Thymus (tissue), 11 donors: ENCODE measurements around the gene SMAD1. TPM values are rescaled to one million over a fixed set of nuclear protein-coding genes. Genes with fewer than 3 reads are reported as not detected.

ENCODE experiments used
- DNase-seq, 9 donors: peaks; one replicate each; pipeline ENCODE4 v3.0.0-alpha.2; 2013; ENCODE audit warnings: low spot score in 9 of 9, low read depth in 6 of 9, missing footprints in 1 of 9
- H3K27ac ChIP-seq, 2 donors: one replicate each; pipeline ENCODE4 v1.5.1; 2013; ENCODE audit warnings: control low read depth in 1 of 2, low read depth in 1 of 2, low read length in 1 of 2, mild to moderate bottlenecking in 1 of 2, moderate library complexity in 1 of 2
- H3K27me3 ChIP-seq, 2 donors: one replicate each; pipeline ENCODE4 v1.5.1; 2013; ENCODE audit warnings: low read length in 1 of 2; ENCODE audit not compliant: control insufficient read depth in 2 of 2, insufficient read depth in 1 of 2
- H3K36me3 ChIP-seq, 2 donors: one replicate each; pipeline ENCODE4 v1.5.1; 2013; ENCODE audit warnings: low read length in 1 of 2, mild to moderate bottlenecking in 1 of 2, moderate library complexity in 1 of 2; ENCODE audit not compliant: control insufficient read depth in 2 of 2, insufficient read depth in 2 of 2
- H3K4me1 ChIP-seq, 2 donors: one replicate each; pipeline ENCODE4 v1.5.1; 2013; ENCODE audit warnings: low read length in 2 of 2; ENCODE audit not compliant: control insufficient read depth in 2 of 2, insufficient read depth in 2 of 2
- H3K4me3 ChIP-seq, 2 donors: one replicate each; pipeline ENCODE4 v1.5.1; 2013; ENCODE audit warnings: low read length in 2 of 2, control low read depth in 1 of 2, mild to moderate bottlenecking in 1 of 2
- H3K9me3 ChIP-seq, 2 donors: one replicate each; pipeline ENCODE4 v1.5.1; 2013; ENCODE audit warnings: low read length in 1 of 2, mild to moderate bottlenecking in 1 of 2; ENCODE audit not compliant: control insufficient read depth in 2 of 2, insufficient read depth in 1 of 2
- WGBS: extraction: QIAGEN DNeasy Blood & Tissue Kit; methylation state at CpG from one replicate; pipeline ENCODE4 v1.1.7; 2013; 5-methylcytosine and 5-hydroxymethylcytosine counted together
- polyA plus RNA-seq: library from polyadenylated mRNA; stranded (reverse); fragments of 200-250 nt; gene quantifications from one replicate; pipeline ENCODE4 v1.2.3, GENCODE V29; 2013
- total RNA-seq: library from RNA; stranded (reverse); fragments of 120-200 nt; gene quantifications from one replicate; pipeline ENCODE4 v1.2.4, GENCODE V29; 2013
- donor health status: healthy.

SMAD1 gene
- total and polyA plus RNA-seq, 2 donors, result 6.8 to 23.5 TPM

DNA sequence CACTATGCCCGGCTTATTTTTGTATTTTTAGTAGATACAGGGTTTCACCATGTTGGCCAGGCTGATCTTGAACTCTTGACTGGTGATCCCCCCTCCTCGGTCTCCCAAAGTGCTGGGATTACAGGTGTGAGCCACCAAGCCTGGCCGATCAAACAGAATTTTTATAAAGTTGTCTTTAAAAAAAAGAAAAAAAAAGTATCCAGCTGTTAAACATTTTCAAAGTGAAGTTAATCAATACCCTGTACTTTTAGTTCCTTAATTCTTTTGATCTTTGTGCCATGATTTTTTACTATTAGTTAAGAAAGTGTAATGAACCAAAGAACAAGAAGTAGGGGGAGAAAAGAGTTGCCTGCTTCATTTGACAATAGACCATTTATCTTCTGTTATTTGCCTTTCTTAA is 24.3 kb downstream of the SMAD1 start:
- Histone ChIP-seq H3K4me1 (peaks cover 17 to 18% of the 10 kb centered on the region in 2 donors), H3K36me3 (no peaks in the 10 kb centered on the region), H3K9me3 (no peaks in the 10 kb centered on the region), H3K27me3 (no peaks in the 10 kb centered on the region), H3K27ac (no peak overlapping the region), H3K4me3 (no peak overlapping the region)
- DNase-seq, result no peak
- WGBS, result 96% methylated on average over 3 of the region's 3 CpGs

DNA sequence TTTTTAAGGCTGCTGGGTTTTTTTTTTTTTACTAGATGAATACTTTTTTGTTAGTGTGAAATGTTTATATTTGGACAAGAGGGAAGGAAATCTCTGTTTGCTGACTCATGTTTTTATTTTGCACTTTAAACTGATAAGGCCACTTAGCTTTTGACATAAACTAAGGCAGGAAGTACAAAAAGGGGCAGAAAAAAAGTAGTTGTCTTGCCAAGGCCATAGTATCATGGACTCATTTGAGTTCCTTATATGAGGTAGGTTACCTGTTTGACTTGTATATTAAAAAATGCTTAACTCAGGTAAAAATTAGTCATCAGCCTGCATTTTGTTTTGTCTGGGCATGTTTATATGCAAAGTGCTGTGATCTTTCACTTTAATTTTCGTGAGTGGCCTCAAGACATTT is 26.0 kb downstream of the SMAD1 start:
- peaks cover 10 to 11% of the 10 kb centered on the region in 2 donors for H3K4me1 ChIP-seq
- H3K27me3 ChIP-seq, result no peaks in the 10 kb centered on the region
- DNase-seq, result no peak
- no peak overlapping the region for H3K4me3 ChIP-seq
- no peaks in the 10 kb centered on the region for H3K36me3 ChIP-seq
- 93% methylated on average over 1 of the region's 1 CpG for WGBS
- no peak overlapping the region for H3K27ac ChIP-seq
- peaks cover 0 to 3% of the 10 kb centered on the region in 2 donors for H3K9me3 ChIP-seq

DNA sequence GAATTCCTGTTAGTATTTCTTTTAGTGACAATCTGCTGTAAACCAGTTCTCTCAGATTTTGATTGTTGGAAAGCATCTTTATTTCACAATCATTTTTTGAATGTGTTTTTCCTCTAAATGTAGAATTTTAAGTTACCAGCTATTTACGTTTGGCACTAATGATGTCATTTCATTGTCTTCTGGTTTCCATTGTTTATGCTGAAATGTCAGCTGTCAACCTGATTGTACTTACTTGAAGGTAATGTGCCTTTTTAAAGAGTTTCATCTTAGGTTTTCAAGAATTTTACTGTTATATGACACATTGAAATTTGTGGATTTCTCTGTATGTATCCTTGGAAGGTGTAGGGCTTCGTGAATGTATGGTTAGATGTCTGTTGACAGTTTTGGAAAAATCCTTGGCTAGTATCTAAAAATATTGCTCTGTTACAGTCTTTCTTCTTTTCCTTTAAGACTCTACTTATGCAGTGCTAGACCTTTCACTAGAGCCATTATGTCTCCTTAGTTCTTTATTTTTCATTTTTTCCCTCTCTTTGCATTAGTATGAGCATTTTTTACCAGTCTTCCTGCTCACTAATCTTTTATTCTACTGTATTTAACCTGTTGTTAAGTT is 30.4 kb downstream of the SMAD1 start:
- Histone ChIP-seq H3K27me3 (no peaks in the 10 kb centered on the region), H3K36me3 (peaks cover 5% of the 10 kb centered on the region in 2 donors), H3K9me3 (peaks cover 0 to 6% of the 10 kb centered on the region in 2 donors), H3K4me3 (no peak overlapping the region), H3K4me1 (no peaks in the 10 kb centered on the region), H3K27ac (no peak overlapping the region)
- DNase-seq, result no peak
- 97% methylated on average over 2 of the region's 2 CpGs for WGBS

DNA sequence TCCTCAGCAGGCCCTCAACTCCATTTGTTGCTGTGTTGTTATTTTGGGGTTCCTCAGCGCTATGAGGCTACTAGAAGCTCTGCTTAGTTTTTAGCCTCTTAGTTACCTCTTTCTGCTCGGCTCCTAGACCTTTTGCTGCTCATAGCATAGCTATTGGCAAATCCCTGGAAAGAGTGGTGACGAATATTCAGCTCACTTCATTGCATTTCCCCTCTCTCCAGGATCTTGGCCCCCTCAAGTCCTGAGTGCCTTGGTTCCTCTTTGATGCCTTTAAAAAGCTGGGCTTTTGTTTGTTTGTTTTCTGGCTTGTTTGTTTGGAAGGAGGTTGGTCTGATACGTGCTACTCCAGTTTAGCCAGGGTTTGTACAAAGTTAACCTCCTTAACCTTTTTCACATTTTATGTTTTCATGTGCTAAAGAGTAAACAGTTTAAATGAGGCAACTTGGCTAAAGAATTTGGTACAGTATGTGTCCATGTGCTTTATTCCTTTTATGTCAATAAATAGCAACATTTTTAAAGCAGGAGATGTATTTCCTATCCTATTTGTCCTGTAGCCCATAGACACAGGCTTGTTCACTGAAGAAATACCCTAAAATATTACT is 31.5 kb downstream of the SMAD1 start:
- Histone ChIP-seq H3K36me3 (peaks cover 5% of the 10 kb centered on the region in 2 donors), H3K27ac (no peak overlapping the region), H3K9me3 (peaks cover 0 to 6% of the 10 kb centered on the region in 2 donors), H3K4me1 (no peaks in the 10 kb centered on the region), H3K27me3 (no peaks in the 10 kb centered on the region), H3K4me3 (no peak overlapping the region)
- 97% methylated on average over 4 of the region's 4 CpGs for WGBS
- DNase-seq, result no peak

DNA sequence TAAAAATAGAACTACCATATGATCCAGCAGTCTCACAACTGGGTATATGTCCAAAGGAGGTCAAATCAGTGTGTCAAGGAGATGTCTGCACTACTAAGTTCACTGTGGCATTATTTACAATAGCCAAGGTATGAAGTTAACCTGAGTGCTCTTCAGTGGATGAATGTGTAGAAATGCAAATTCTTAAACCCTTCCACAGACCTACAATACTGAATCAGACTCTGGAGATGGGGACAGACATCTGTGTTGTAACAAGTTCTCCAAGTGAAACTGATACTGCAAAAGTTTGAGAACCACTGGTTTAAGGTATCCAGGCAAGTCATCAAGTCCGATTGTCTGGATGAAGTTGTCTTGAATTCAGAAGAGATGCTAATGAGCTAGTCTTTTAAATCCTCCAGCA is 38.5 kb downstream of the SMAD1 start:
- peaks cover 0 to 10% of the 10 kb centered on the region in 2 donors for H3K4me1 ChIP-seq
- no peak for DNase-seq
- peaks cover 0 to 3% of the 10 kb centered on the region in 2 donors for H3K9me3 ChIP-seq
- no peak overlapping the region for H3K4me3 ChIP-seq
- H3K27ac ChIP-seq, result no peak overlapping the region
- H3K27me3 ChIP-seq, result no peaks in the 10 kb centered on the region
- WGBS, result 95% methylated on average over 1 of the region's 1 CpG
- no peaks in the 10 kb centered on the region for H3K36me3 ChIP-seq

DNA sequence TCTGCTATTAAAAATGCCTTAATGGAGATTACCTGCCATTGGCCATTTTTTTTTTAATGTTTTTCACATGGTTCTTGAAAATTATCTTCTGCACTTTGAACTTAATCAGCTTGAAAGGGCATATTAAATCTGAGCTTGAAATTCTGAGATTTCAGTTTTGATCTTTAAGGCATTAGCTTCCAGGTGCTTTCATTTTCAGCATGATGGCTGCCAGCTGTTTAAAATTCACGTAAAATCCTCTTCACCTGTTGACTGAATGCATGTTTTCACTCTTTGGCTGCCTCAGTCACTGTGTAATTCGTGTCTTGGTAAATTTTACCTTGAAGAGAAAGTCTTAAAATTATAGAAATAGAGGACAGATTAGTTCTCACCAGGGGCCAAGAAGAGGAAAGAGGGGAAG is 39.6 kb downstream of the SMAD1 start:
- peaks cover 0 to 13% of the 10 kb centered on the region in 2 donors for H3K4me1 ChIP-seq
- no peaks in the 10 kb centered on the region for H3K27me3 ChIP-seq
- H3K9me3 ChIP-seq, result peaks cover 0 to 3% of the 10 kb centered on the region in 2 donors
- H3K27ac ChIP-seq, result no peak overlapping the region
- 82% methylated on average over 2 of the region's 2 CpGs for WGBS
- no peak for DNase-seq
- H3K4me3 ChIP-seq, result no peak overlapping the region
- H3K36me3 ChIP-seq, result no peaks in the 10 kb centered on the region

DNA sequence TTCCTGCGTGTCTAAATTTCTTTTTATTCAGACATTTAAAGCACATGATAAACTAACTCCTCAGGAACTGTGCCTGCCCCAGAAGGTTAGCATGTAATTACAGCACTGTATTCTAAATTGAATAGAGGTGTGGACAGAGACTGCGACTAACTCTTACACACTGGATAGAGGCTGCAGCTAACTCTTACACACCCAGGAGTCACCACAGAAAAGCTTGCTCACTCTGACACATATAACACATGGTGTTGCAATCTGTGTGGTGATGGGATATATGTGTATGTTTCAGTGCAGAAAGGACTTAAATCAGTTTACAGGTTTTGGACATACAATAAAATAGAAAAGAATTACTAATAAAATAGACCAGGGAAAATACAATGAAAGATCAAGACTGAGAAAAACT is 41.5 kb downstream of the SMAD1 start:
- peaks cover 0 to 13% of the 10 kb centered on the region in 2 donors for H3K4me1 ChIP-seq
- DNase-seq, result no peak
- H3K27ac ChIP-seq, result no peak overlapping the region
- peaks cover 0 to 3% of the 10 kb centered on the region in 2 donors for H3K9me3 ChIP-seq
- no peak overlapping the region for H3K4me3 ChIP-seq
- no peaks in the 10 kb centered on the region for H3K36me3 ChIP-seq
- WGBS, result 97% methylated on average over 2 of the region's 2 CpGs
- H3K27me3 ChIP-seq, result no peaks in the 10 kb centered on the region

DNA sequence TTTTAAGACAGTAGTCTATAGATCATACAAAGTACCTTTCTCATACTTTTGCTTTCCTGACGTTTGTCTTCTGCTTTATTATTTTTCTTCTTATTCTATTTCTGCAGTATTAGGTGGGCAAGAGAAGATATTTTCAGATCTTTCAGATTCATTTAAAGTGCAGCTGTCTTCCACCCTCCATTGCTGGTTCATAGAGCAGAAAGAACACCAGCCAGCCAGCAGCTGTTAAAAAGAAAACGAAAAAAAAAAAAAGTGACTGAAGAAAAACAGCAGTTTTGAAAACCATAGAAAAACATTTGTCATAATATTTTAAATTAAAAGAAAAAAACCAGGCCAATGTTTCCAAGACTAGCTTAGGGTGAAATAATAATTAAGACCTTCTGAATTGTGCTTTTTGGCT is 42.9 kb downstream of the SMAD1 start:
- no peaks in the 10 kb centered on the region for H3K27me3 ChIP-seq
- no peaks in the 10 kb centered on the region for H3K36me3 ChIP-seq
- DNase-seq, result no peak
- 62% methylated on average over 2 of the region's 2 CpGs for WGBS
- H3K4me1 ChIP-seq, result peaks cover 0 to 13% of the 10 kb centered on the region in 2 donors
- H3K27ac ChIP-seq, result peak overlapping the region in 1 of 2 donors; percentile 2
- peaks cover 0 to 3% of the 10 kb centered on the region in 2 donors for H3K9me3 ChIP-seq
- H3K4me3 ChIP-seq, result no peak overlapping the region

DNA sequence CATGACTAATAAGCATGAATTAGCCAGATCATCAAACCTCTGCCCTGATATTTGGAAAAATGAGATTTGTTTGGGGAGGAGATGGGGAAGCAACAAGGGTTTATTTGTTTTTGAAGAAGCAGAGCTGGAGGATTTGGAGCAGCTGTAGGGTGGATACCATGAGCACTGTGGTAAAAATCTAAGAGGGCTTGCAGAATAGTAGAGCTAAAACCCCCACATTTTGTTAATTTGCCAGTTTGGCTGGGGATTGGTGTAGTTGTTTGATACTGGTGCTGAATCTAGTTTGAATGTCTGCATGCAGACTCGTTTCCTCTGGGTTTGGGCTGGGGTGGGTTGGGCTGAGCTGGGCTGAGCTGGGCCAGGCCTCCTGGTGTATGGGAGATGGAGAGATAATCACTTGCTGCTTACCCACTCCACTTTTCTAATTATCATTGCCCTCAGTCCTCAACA is 43.7 kb downstream of the SMAD1 start:
- no peaks in the 10 kb centered on the region for H3K36me3 ChIP-seq
- no peak for DNase-seq
- H3K4me1 ChIP-seq, result peaks cover 0 to 13% of the 10 kb centered on the region in 2 donors
- no peak overlapping the region for H3K4me3 ChIP-seq
- 84% methylated on average over 1 of the region's 1 CpG for WGBS
- peaks cover 0 to 3% of the 10 kb centered on the region in 2 donors for H3K9me3 ChIP-seq
- peak overlapping the region in 1 of 2 donors; percentile 2 for H3K27ac ChIP-seq
- no peaks in the 10 kb centered on the region for H3K27me3 ChIP-seq
